DOHH2 (cell line): ENCODE results near the gene MCUR1.

Experiments
- H3F3A ChIP-seq: fragments of 200-600 bp; sonication (generic), shearing (Covaris generic); 2 replicates; pipeline ENCODE4 v1.6.0; 2016; ENCODE audit warnings: antibody characterized with exemption, mild to moderate bottlenecking; ENCODE audit not compliant: control insufficient read depth, insufficient read depth
- H3K27ac ChIP-seq: fragments of 200-600 bp; sonication (generic); 2 replicates; pipeline ENCODE4 v1.5.1; 2014; ENCODE audit warnings: low read depth, mild to moderate bottlenecking, low read length, moderate library complexity
- H3K27me3 ChIP-seq: fragments of 200-600 bp; sonication (generic); 2 replicates; pipeline ENCODE4 v1.6.1; 2014; ENCODE audit warnings: mild to moderate bottlenecking, low read length, mixed read lengths; ENCODE audit not compliant: control insufficient read depth
- H3K36me3 ChIP-seq: fragments of 200-600 bp; sonication (generic); 2 replicates; pipeline ENCODE4 v1.6.1; 2014; ENCODE audit warnings: mild to moderate bottlenecking, low read length, moderate library complexity, mixed read lengths; ENCODE audit not compliant: control insufficient read depth
- H3K4me1 ChIP-seq: fragments of 200-600 bp; sonication (generic); 2 replicates; pipeline ENCODE4 v1.6.1; 2014; ENCODE audit warnings: mild to moderate bottlenecking, low read length, mixed read lengths; ENCODE audit not compliant: control insufficient read depth
- H3K4me2 ChIP-seq: fragments of 200-600 bp; sonication (generic); 2 replicates; pipeline ENCODE4 v1.6.0; 2014; ENCODE audit warnings: mild to moderate bottlenecking, low read length, moderate library complexity
- H3K4me3 ChIP-seq: fragments of 200-600 bp; sonication (generic); 2 replicates; pipeline ENCODE4 v1.5.1; 2014; ENCODE audit warnings: mild to moderate bottlenecking, low read length, mixed read lengths
- H3K79me2 ChIP-seq: fragments of 200-600 bp; sonication (generic); 2 replicates; pipeline ENCODE4 v1.6.1; 2014; ENCODE audit warnings: mild to moderate bottlenecking, low read length, mixed read lengths; ENCODE audit not compliant: control insufficient read depth
- H3K9me2 ChIP-seq: fragments of 200-600 bp; sonication (generic); replicated peaks from 2 replicates; pipeline ENCODE4 v1.6.1; 2014; ENCODE audit warnings: mild to moderate bottlenecking, low read length, mixed read lengths; ENCODE audit not compliant: control insufficient read depth
- H3K9me3 ChIP-seq: fragments of 200-600 bp; sonication (generic); 2 replicates; pipeline ENCODE4 v1.6.1; 2014; ENCODE audit warnings: antibody characterized with exemption, low read length, mixed read lengths; ENCODE audit not compliant: control insufficient read depth, insufficient read depth
- H4K20me1 ChIP-seq: fragments of 200-600 bp; sonication (generic); 2 replicates; pipeline ENCODE4 v1.6.0; 2014; ENCODE audit warnings: low read depth, mild to moderate bottlenecking, antibody characterized with exemption, low read length, moderate library complexity; ENCODE audit not compliant: control insufficient read depth, insufficient read depth
- CTCF ChIP-seq: fragments of 200-600 bp; sonication (generic); IDR thresholded peaks from one replicate; pipeline ENCODE4 v1.5.1; 2014; ENCODE audit warnings: antibody characterized with exemption, mild to moderate bottlenecking, low read depth, low read length; ENCODE audit not compliant: poor library complexity, severe bottlenecking
- EZH2phosphoT487 ChIP-seq: fragments of 200-600 bp; sonication (generic); IDR thresholded peaks from 2 replicates; pipeline ENCODE4 v1.6.1; 2017; ENCODE audit warnings: borderline replicate concordance, mild to moderate bottlenecking, antibody characterized with exemption, low read length, moderate library complexity, mixed read lengths

Gene MCUR1

GRCh38 chr6:13847326-13848050, 33.1 kb upstream of the MCUR1 start:
- no peak overlapping the region for H3K27ac ChIP-seq
- no peaks in the 10 kb centered on the region for H3K27me3 ChIP-seq
- H3K4me2 ChIP-seq = no peak overlapping the region
- no peak overlapping the region for H3K4me3 ChIP-seq
- TF ChIP-seq EZH2phosphoT487 (no peak), CTCF (no peak)
- no peaks in the 10 kb centered on the region for H3K9me2 ChIP-seq
- no peaks in the 10 kb centered on the region for H4K20me1 ChIP-seq
- no peaks in the 10 kb centered on the region for H3K36me3 ChIP-seq
- H3K4me1 ChIP-seq = no peaks in the 10 kb centered on the region
- no peaks in the 10 kb centered on the region for H3K9me3 ChIP-seq
- H3F3A ChIP-seq = no peaks in the 10 kb centered on the region
- no peaks in the 10 kb centered on the region for H3K79me2 ChIP-seq

GRCh38 chr6:13846841-13847240, 32.5 kb upstream of the MCUR1 start:
- Histone ChIP-seq H3K9me2 (no peaks in the 10 kb centered on the region), H3K79me2 (no peaks in the 10 kb centered on the region), H3K27me3 (no peaks in the 10 kb centered on the region), H3F3A (no peaks in the 10 kb centered on the region), H3K4me2 (no peak overlapping the region), H3K4me3 (no peak overlapping the region), H3K4me1 (no peaks in the 10 kb centered on the region), H4K20me1 (no peaks in the 10 kb centered on the region), H3K27ac (no peak overlapping the region), H3K36me3 (no peaks in the 10 kb centered on the region), H3K9me3 (no peaks in the 10 kb centered on the region)
- TF ChIP-seq CTCF (peak; percentile 22), EZH2phosphoT487 (no peak)

GRCh38 chr6:13841936-13842335, 27.6 kb upstream of the MCUR1 start:
- Histone ChIP-seq H3K27me3 (no peaks in the 10 kb centered on the region), H3K4me3 (no peak overlapping the region), H3K9me2 (no peaks in the 10 kb centered on the region), H3K36me3 (no peaks in the 10 kb centered on the region), H4K20me1 (no peaks in the 10 kb centered on the region), H3K4me1 (no peaks in the 10 kb centered on the region), H3F3A (no peaks in the 10 kb centered on the region), H3K27ac (no peak overlapping the region), H3K9me3 (no peaks in the 10 kb centered on the region), H3K79me2 (no peaks in the 10 kb centered on the region), H3K4me2 (no peak overlapping the region)
- TF ChIP-seq EZH2phosphoT487 (no peak), CTCF (no peak)
